ENCODE measurements around the gene IFIT2.
"Not testable (repeated sequence)": the region's sequence is repeated elsewhere in the genome, so short reads cannot be mapped to it uniquely, and the experiment has no call there.

Gene IFIT2

DNA sequence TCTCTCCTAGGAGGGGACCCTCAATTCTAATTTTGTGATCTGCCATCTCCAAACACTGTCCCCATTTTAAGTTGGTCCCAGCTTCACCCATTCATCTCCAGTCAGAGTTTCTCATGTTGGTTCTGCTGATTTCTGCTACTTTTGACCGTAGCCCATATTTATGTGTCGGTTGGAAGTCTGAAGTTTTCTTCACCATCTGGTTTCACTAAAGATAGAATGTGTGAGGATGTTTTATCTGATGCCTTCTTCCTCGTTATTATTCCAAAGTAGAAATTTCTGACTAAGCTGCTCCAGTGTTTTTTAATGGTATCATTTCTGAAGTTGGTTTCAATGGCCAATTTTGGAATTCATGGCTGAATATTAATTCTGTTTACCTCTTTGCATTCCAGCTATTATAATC lies 21.3 kb upstream of the IFIT2 start:
- no peak for DNase-seq

DNA sequence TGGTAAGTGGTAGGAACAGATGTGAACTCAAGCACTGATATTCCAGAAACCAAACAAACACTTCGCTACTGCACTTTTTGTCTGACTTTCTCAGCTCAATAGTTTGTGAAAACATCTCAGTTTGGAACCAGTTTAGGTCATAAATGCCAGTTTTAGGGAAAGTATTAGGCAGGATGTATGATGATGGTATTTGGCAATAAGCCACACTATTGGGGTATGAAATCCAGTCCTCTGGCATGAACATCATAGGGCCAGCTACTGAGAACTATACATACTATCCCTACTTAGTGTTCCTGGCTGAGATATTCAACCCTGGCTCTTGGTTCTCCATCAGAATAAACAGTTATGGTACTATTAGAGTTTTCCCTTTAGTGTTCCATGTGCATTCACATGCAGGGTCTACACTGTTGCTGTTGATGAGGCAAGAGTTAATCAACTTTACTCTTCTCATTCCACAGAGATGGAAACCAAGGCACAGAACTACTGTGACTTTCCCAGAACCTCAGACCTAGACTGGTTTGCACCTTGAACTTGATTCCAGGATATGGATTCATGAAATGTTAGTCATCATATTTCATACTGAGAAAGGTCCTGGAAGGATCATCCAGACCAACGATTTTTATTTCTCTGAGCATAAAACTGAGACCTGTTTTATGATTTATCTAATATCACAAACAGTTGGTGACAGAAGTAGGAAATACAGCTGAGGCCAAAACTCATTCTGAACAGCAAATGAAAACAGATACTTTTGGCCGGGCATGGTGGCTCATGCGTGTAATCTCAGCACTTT lies 20.0 kb upstream of the IFIT2 start:
- DNase-seq, result no peak

DNA sequence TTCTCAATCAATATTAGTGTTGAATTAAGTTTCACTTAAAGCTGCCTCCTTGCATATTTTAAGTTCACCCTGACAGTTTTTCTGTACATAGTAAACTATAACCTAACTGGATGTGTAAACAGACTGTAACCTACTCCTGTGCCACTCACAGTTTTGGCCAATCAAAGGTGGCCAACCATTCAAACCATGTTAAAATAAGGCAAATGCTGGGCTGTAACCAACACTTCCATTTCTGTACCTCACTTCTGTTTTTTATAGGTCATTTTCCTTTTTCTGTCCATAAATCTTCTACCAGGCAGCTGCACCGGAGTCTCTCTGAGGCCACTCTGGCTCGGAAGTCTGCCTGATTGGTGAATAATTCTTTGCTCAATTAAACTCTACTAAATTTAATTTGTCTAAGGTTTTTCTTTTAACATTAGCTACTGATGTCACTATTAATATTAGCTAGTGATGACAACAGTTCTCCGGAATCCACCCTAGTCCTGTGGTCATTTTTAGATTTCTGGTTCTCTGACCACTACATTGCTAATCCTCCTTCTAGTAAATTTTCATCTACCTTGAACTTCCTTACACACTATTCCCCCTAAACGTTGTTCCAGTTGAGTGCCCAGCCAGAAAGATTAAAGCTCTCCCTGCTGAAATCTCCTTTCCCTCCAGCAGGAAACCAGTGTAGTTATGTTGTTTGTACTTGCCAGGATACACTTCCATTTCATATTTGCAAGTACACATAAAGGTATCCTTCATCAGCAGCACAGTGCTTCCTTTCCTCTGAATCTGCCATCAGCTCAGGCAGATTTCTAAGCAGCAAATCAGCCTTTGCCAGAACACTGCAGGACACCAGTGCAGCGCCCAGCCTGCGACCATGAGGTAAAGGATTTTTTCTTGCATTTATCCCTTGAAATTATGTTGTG lies 18.6 kb upstream of the IFIT2 start:
- DNase-seq, result peak; percentile 41

DNA sequence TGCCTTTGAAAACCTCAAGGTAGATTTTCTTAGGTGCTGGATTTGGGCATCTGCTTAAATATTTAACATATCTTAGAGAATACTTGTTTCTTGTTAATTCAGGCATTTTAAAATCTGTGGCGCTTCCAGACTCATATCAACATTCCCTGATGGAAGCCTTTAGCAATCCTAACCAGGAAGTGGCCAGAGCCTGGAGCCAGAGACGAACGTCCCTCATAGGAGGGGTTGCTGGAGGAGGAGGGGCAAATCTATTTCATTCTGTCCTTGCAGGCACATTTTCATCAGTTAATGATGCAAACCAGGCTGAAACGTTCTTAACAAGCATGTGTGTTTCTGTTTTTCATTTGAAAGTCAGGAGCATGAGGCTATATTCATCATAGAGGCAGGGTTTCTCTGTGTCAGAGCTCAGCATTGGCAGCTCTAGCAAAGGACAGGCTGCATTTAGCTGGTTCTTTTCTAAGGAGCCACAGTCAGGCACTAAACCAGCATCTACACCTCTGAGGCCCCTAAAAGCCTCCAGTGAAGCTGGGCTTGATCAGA lies 17.8 kb upstream of the IFIT2 start:
- peak; percentile 75 for DNase-seq

DNA sequence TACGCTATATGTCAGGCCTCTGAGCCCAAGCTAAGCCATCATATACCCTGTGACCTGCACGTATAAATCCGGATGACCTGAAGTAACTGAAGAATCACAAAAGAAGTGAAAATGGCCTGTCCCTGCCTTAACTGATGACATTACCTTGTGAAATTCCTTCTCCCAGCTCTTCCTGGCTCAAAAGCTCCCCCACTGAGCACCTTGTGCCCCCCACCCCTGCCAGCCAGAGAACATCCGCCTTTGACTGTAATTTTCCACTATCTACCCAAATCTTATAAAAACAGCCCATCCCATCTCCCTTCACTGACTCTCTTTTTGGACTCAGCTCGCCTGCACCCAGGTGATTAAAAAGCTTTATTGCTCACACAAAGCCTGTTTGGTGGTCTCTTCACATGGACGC lies 17.1 kb upstream of the IFIT2 start:
- not testable (repeated sequence) for DNase-seq

DNA sequence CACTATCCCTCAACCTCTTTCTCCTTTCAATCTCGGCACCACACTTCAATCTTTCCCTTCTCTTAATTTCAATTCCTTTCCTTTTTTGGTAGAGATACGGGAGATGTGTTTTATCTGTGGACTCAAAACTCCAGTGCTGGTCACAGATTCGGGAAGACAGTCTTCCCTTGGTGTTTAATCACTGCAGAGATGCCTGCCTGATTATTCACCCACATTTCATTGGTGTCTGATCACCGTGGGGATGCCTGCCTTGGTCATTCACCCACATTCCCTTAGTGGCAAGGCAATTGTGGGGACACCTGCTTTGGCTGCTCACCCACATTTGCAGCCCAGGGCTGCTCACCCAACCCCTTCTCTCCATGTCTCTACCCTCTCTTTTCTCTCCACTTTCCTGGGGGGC lies 16.5 kb upstream of the IFIT2 start:
- DNase-seq, result not testable (repeated sequence)

DNA sequence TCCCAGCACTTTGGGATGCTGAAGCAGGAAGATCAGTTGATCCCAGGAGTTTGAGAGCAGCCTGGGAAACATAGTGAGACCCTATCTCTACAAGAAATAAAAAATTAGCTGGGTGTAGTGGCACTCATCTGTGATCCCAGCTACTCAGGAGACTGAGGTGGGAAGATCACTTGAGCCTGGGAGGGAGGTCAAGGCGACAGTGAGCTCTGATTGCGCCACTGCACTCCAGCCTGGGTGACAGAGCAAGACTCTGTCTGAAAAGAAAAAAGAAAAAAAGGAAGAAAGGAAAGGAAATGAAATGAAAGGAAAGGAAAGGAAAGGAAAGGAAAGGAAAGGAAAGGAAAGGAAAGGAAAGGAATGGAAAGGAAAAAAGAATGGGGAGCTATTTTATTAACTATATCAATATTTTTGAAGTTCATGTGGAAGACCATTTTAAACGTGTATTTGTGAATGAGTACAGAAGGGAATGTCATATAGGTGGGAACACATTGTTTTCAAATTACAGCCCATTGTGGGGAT lies 7.1 kb upstream of the IFIT2 start:
- no peak for DNase-seq

DNA sequence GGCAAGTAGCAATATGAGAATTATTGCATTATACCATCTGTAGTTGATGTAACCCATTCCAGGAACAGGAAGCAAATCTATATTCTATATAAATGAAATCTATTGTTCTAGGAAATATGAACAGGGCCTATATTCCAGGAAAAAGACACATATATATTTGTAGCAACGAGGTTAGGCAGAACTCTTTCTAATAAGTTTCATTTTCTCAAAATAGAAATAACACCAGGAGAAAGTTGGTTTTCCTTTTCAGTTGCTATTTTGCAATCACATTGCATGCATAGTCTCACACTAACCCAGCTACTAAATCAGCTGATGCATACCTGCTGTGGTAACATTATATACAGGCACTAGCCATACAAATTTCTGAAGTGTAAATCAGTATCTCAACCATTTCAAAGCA lies 6.2 kb upstream of the IFIT2 start:
- peak; percentile 63 for DNase-seq

DNA sequence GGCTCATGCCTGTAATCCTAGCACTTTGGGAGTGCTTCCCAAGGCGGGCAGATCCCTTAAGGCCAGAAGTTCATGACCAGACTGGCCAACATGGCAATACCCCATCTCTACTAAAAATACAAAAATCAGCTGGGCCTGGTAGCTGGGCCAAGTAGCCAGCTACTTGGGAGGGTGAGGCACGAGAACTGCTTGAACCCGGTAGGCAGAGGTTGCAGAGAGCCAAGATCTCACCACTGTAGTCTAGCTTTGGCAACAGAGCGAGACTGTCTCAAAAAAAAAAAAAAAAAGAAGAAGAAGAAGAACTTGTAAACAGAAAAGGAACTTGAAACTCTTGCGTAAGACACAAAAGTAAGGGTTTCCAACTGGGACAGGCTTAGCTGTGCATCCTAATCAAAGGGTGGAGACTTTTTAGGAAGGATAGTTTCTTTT lies 5.6 kb upstream of the IFIT2 start:
- no peak for DNase-seq

DNA sequence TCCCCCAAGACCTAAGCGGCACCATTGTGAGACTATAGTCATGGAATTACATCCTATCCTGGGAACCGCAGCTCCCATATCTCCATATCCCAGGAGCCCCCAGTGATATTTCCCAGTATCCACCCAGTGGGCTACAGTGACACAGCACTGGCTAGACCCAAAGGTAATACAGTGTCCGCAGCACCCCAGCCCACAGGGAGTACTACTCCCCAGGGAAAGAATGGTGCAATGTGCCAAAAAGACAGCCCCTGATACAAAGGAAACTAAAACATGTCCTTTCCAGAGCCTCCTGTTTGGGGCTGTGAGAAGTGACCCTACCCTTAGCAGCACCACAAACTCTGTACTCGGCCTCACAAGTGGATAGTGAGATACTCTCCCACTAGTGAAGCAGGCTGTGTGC lies 4.5 kb upstream of the IFIT2 start:
- no peak for DNase-seq

DNA sequence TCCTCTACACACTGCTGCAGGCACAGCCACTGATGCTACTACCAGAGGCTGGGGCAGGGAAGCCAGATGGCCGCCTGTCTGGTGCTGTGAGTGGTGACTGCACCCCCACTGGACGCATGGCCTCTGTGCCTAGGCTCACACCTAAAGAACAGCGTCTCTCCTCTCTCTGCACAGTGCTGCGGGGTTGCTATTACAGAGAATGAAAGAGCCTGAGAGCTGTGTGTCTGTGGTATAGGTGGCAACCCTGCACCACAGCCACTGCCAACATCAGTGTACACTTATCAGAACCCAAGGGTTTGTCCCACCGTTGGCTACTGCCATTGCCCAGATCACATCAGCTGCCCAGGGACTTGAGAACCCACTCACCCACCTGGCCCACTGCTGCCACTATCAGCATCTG lies 4.1 kb upstream of the IFIT2 start:
- DNase-seq, result no peak

DNA sequence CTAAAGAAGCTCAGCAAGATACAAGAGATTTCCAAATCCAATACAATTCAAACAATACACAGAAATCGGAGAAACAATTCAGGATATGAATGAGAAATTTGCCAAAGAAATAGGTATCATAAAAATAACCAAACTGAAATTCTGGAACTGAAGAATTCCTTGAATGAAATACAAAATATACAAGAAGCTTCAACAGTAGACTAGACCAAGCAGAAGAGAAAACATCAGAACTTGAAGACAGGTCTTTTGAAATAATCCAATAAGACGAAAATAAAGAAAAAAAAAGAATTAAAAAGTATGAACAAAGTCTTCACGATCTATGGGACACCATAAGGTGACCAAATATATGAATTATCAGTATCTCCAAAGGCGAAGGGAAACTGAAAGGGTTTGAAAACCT lies 2.8 kb upstream of the IFIT2 start:
- no peak for DNase-seq

DNA sequence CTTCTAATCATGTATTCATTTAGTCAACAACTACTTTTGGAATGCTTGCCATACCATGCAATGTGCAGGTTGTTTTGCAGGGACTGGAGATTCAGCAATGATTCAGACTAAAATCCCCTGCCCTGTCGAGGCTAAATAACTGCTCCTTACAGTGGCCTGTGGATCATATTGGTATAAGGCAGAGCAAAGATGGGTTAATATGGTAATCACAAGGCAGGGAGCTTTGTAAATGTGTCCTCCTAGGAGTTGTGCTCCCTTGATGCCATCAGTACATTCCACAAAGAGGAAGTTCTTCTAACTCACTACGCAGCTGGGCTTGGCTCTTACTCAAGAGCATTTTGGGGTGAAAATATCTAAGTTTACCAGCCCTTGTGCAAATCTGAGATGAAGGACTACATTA lies 614 bp upstream of the IFIT2 start:
- no peak for DNase-seq

DNA sequence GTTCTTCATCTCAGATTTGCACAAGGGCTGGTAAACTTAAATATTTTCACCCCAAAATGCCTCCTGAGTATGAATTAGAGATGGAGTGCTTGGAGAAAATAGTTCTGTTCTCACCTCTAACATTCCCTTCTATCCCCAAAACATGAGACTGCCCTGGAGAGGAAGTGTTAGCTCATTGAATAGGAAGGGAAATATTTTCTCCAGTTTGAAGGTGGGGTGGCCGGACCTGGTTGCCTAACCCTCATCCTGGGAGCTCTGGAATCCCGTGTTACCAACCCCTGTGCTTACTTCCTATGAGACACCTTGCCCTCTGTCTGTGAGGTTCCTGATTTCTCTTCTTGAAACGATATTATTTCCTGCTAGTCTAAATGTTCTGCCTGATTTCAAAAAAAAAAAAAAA lies 779 bp downstream of the IFIT2 start:
- peak; percentile 72 for DNase-seq

DNA sequence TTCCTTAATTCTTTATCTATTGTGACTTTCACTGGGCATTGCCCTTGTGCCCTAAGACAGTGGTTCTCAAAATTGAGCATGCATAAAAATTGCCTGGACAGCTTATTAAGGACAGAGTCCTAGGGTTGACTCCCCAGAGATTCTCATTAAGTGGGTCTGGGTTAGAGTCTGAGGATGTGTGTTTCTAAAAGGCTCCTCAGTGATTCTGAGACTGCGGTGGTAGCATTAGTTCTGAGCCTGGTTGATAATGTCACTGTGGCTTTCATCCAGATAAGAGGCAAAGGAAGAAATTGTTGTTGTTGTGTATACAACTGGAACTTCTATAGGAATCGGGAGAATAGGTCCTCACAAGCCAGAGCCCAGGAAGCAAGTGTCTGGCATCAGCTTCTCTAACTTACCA lies 1.3 kb downstream of the IFIT2 start:
- no peak for DNase-seq

DNA sequence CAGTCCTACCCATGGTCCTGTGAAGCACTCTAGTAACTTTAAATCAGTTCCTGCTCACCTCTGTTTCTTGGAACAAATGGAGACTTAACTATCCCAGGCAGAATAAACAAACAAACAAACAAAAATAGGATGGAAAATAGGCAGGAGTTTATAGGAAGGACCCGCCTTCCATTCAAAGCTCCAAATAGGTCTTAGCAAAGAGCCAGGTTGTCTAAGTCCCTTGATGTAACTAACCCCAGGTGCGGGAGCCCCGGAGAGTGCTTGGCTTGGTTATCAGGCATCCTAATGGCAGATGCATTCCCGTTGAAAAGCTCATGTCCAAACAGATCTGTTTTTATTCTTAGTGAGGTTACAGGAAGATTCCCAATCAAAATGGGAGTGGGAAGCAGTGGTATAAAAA lies 2.2 kb downstream of the IFIT2 start:
- DNase-seq, result no peak

DNA sequence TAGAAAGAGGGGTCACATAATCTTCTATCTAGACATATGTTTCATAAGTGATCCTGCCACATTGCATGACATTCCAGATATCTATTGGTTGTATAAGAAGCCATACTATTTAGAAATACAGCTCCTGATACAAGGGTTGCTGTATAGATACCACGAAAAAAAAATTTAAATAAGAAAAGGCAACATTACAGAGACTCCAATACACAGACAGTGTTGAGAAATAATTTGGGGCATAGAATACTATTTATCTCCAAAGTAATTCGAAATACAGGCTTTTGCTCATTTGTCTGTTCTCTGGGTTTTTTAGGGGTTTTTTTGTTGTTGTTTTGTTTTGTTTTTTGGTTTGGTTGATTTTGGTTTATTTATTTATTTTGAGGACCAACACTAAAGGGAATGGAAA lies 2.6 kb downstream of the IFIT2 start:
- no peak for DNase-seq

DNA sequence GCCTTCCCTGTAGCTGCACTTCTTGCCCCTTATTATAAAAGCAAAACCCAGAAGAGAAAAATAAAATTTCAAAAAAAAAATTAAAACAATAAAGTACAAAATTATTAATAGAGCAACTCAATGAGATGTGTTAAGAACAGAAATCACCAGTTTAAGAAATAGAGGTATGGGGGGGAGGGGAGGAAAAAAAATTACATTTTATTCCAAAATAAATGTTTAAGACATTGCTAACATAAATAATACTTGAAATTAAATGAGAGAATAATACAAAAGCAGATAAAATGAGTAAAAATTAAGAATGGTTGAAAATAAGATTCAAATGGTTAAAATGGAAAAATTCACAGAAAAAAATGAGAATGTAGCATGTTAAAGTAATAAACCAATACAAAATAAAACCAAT lies 3.1 kb downstream of the IFIT2 start:
- no peak for DNase-seq

DNA sequence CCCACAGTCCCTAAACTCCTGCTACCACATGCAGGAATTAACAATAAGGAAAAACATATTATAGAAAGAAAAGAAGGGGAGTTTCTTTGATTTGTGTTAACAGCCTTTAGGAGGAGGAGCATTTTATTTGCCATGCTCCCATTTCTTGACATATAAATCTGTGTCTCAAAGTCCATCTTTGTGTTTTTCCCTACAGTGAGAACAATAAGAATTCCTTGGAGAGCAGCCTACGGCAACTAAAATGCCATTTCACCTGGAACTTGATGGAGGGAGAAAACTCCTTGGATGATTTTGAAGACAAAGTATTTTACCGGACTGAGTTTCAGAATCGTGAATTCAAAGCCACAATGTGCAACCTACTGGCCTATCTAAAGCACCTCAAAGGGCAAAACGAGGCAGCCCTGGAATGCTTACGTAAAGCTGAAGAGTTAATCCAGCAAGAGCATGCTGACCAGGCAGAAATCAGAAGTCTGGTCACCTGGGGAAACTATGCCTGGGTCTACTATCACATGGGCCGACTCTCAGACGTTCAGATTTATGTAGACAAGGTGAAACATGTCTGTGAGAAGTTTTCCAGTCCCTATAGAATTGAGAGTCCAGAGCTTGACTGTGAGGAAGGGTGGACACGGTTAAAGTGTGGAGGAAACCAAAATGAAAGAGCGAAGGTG lies 4.1 kb downstream of the IFIT2 start:
- no peak for DNase-seq

DNA sequence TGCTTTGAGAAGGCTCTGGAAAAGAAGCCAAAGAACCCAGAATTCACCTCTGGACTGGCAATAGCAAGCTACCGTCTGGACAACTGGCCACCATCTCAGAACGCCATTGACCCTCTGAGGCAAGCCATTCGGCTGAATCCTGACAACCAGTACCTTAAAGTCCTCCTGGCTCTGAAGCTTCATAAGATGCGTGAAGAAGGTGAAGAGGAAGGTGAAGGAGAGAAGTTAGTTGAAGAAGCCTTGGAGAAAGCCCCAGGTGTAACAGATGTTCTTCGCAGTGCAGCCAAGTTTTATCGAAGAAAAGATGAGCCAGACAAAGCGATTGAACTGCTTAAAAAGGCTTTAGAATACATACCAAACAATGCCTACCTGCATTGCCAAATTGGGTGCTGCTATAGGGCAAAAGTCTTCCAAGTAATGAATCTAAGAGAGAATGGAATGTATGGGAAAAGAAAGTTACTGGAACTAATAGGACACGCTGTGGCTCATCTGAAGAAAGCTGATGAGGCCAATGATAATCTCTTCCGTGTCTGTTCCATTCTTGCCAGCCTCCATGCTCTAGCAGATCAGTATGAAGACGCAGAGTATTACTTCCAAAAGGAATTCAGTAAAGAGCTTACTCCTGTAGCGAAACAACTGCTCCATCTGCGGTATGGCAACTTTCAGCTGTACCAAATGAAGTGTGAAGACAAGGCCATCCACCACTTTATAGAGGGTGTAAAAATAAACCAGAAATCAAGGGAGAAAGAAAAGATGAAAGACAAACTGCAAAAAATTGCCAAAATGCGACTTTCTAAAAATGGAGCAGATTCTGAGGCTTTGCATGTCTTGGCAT lies 4.8 kb downstream of the IFIT2 start:
- DNase-seq, result no peak

DNA sequence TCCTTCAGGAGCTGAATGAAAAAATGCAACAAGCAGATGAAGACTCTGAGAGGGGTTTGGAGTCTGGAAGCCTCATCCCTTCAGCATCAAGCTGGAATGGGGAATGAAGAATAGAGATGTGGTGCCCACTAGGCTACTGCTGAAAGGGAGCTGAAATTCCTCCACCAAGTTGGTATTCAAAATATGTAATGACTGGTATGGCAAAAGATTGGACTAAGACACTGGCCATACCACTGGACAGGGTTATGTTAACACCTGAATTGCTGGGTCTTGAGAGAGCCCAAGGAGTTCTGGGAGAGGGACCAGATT lies 5.4 kb downstream of the IFIT2 start:
- peak; percentile 29 for DNase-seq

DNA sequence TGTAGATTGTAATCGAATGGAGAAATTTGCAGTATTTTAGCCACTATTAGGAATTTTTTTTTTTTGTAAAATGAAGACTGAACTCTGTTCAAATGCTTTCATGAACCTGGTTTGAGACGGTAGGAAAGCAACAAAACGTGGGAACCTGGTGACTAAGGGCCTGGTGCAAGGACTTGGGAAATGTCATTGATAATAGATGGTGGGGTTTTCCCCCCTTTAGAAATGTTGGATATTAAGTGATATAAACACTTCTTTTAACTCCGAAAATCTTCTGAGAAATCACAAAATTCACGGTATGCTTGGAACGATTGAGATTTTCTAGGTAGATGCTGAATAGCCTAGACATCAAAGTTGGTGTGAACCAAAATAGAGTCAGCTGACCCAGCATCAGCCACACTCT lies 6.4 kb downstream of the IFIT2 start:
- no peak for DNase-seq
